ENCODE results near the gene ABCB11. TPM values are rescaled to one million over a fixed set of nuclear protein-coding genes. Genes with fewer than 3 reads are reported as not detected.

The ABCB11 gene
- polyA plus RNA-seq, 4 donors = 0.03 to 0.37 TPM; not detected in 2

GRCh38 chr2:169035887-169036286 lies 4.8 kb upstream of the ABCB11 start:
- WGBS, 3 donors = 88 to 97% (median 95%) methylated on average over 1 of the region's 1 CpG
- Histone ChIP-seq H3K9me3 (ENCODE audit: control insufficient read depth in 2 of 2, insufficient read depth in 1 of 2, low read depth in 1 of 2, low read length in 1 of 2) (peaks cover 0 to 7% of the 10 kb centered on the region in 2 donors), H3K4me1 (ENCODE audit: control insufficient read depth in 3 of 3, insufficient read depth in 2 of 3, low read depth in 1 of 3, low read length in 2 of 3) (peaks cover 0 to 5% (median 0%) of the 10 kb centered on the region in 3 donors), H3K4me3 (ENCODE audit: low read depth in 1 of 3, low read length in 3 of 3) (no peak overlapping the region), H3K27ac (ENCODE audit: low read depth in 1 of 3, low read length in 2 of 3) (no peak overlapping the region), H3K27me3 (ENCODE audit: control insufficient read depth in 3 of 3, insufficient read depth in 3 of 3, low read length in 3 of 3) (no peaks in the 10 kb centered on the region), H3K36me3 (ENCODE audit: control insufficient read depth in 3 of 3, insufficient read depth in 2 of 3, low read depth in 1 of 3, low read length in 3 of 3) (no peaks in the 10 kb centered on the region)
- no peak for DNase-seq
- no peak for FAIRE-seq

DNA sequence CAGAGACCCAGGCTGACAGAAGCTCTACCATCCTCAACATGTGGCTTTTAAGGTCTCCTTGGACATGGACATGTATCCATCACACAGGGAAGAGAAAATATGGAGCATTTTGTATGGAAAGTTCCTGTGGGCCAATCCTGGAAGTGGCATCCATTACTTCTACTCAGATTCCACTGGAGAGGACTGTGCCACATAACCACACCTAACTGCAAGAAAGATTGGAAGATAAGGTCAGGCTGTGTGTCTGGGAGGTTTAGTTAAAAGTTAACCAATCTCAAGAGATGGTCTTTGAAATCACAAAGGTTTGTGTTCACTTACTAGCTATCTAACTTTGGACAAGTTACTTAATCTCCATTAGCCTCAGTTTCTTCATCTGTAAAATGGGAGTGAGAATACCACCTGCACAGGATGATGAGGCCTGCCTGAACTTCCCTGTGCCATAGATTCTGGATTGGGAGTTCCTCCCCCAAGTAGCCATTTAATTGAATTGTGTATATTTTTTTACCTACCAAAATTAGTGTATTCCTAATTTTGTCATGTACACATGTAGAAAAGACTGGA lies 3.9 kb upstream of the ABCB11 start:
- Histone ChIP-seq H3K4me1 (ENCODE audit: control insufficient read depth in 3 of 3, insufficient read depth in 2 of 3, low read depth in 1 of 3, low read length in 2 of 3) (peaks cover 0 to 5% (median 0%) of the 10 kb centered on the region in 3 donors), H3K27me3 (ENCODE audit: control insufficient read depth in 3 of 3, insufficient read depth in 3 of 3, low read length in 3 of 3) (no peaks in the 10 kb centered on the region), H3K27ac (ENCODE audit: low read depth in 1 of 3, low read length in 2 of 3) (peak overlapping the region in 2 of 3 donors; percentile 14 to 17), H3K4me3 (ENCODE audit: low read depth in 1 of 3, low read length in 3 of 3) (no peak overlapping the region), H3K9me3 (ENCODE audit: control insufficient read depth in 2 of 2, insufficient read depth in 1 of 2, low read depth in 1 of 2, low read length in 1 of 2) (peaks cover 0 to 7% of the 10 kb centered on the region in 2 donors), H3K36me3 (ENCODE audit: control insufficient read depth in 3 of 3, insufficient read depth in 2 of 3, low read depth in 1 of 3, low read length in 3 of 3) (no peaks in the 10 kb centered on the region)
- FAIRE-seq (no peak), DNase-seq (peak in 1 of 2 donors; percentile 48)

DNA sequence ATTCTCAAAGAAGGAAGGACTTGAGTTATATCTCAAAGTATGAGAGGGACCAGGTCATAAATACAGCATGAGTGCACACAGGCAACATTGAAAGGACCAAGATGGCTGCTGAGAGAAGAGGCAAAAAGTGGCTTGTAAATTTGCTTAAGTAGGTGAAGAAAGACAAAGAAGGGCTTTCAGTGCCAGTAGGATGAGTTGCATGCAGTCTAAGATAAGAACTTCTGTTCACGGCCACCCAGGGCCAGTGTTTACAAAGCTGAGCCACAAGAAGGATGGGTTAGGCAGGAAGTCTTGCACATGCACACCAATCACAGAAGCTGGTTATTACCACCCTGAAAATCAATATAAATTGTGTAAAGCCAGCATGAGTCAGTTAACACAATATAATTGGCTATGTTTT lies 3.1 kb upstream of the ABCB11 start:
- DNase-seq = peak; percentile 27 to 54
- Histone ChIP-seq H3K27ac (ENCODE audit: low read depth in 1 of 3, low read length in 2 of 3) (no peak overlapping the region), H3K4me3 (ENCODE audit: low read depth in 1 of 3, low read length in 3 of 3) (no peak overlapping the region), H3K36me3 (ENCODE audit: control insufficient read depth in 3 of 3, insufficient read depth in 2 of 3, low read depth in 1 of 3, low read length in 3 of 3) (no peaks in the 10 kb centered on the region), H3K9me3 (ENCODE audit: control insufficient read depth in 2 of 2, insufficient read depth in 1 of 2, low read depth in 1 of 2, low read length in 1 of 2) (peaks cover 0 to 7% of the 10 kb centered on the region in 2 donors), H3K27me3 (ENCODE audit: control insufficient read depth in 3 of 3, insufficient read depth in 3 of 3, low read length in 3 of 3) (no peaks in the 10 kb centered on the region), H3K4me1 (ENCODE audit: control insufficient read depth in 3 of 3, insufficient read depth in 2 of 3, low read depth in 1 of 3, low read length in 2 of 3) (peaks cover 0 to 5% (median 0%) of the 10 kb centered on the region in 3 donors)
- no peak for FAIRE-seq
- 13 to 21% (median 14%) methylated on average over 1 of the region's 1 CpG for WGBS, 3 donors

DNA sequence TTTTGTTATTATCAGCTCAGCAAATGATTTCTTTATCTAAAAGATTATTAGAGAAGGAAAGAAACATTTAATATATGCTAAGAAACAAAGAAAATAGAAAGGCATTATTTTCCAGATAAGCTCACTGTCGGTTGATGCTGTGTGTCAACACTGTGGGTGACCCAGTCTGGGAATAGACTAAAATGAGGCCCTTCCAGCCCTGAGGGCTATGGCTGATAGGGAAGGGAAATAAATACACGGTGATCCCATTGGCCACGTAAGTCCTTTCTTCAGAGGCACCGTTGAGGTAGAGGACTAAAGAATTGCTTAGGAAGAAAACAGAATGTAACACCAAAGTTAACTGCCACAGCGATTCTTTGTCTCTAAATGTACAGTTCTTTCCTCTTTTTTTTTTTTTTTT lies 1.8 kb downstream of the ABCB11 start:
- H3K36me3 ChIP-seq (ENCODE audit: control insufficient read depth in 3 of 3, insufficient read depth in 2 of 3, low read depth in 1 of 3, low read length in 3 of 3) = no peaks in the 10 kb centered on the region
- 77 to 82% (median 80%) methylated on average over 5 of the region's 5 CpGs for WGBS, 3 donors
- FAIRE-seq (no peak), DNase-seq (no peak)
- H3K4me1 ChIP-seq (ENCODE audit: control insufficient read depth in 3 of 3, insufficient read depth in 2 of 3, low read depth in 1 of 3, low read length in 2 of 3) = no peaks in the 10 kb centered on the region
- H3K27ac ChIP-seq (ENCODE audit: low read depth in 1 of 3, low read length in 2 of 3) = no peak overlapping the region
- peaks cover 0 to 7% of the 10 kb centered on the region in 2 donors for H3K9me3 ChIP-seq (ENCODE audit: control insufficient read depth in 2 of 2, insufficient read depth in 1 of 2, low read depth in 1 of 2, low read length in 1 of 2)
- H3K27me3 ChIP-seq (ENCODE audit: control insufficient read depth in 3 of 3, insufficient read depth in 3 of 3, low read length in 3 of 3) = no peaks in the 10 kb centered on the region
- H3K4me3 ChIP-seq (ENCODE audit: low read depth in 1 of 3, low read length in 3 of 3) = no peak overlapping the region

GRCh38 chr2:169027234-169027633 lies 3.9 kb downstream of the ABCB11 start:
- H3K4me1 ChIP-seq (ENCODE audit: control insufficient read depth in 3 of 3, insufficient read depth in 2 of 3, low read depth in 1 of 3, low read length in 2 of 3) = no peaks in the 10 kb centered on the region
- no peaks in the 10 kb centered on the region for H3K9me3 ChIP-seq (ENCODE audit: control insufficient read depth in 2 of 2, insufficient read depth in 1 of 2, low read depth in 1 of 2, low read length in 1 of 2)
- H3K27me3 ChIP-seq (ENCODE audit: control insufficient read depth in 3 of 3, insufficient read depth in 3 of 3, low read length in 3 of 3) = no peaks in the 10 kb centered on the region
- 24 to 63% (median 52%) methylated on average over 3 of the region's 3 CpGs for WGBS, 3 donors
- no peaks in the 10 kb centered on the region for H3K36me3 ChIP-seq (ENCODE audit: control insufficient read depth in 3 of 3, insufficient read depth in 2 of 3, low read depth in 1 of 3, low read length in 3 of 3)
- no peak for FAIRE-seq
- H3K27ac ChIP-seq (ENCODE audit: low read depth in 1 of 3, low read length in 2 of 3) = no peak overlapping the region
- H3K4me3 ChIP-seq (ENCODE audit: low read depth in 1 of 3, low read length in 3 of 3) = no peak overlapping the region
- DNase-seq = no peak

- no peak overlapping the region for H3K27ac ChIP-seq (ENCODE audit: low read depth in 1 of 3, low read length in 2 of 3)
- FAIRE-seq = no peak
- 60 to 76% (median 73%) methylated on average over 1 of the region's 1 CpG for WGBS, 3 donors
Observed at GRCh38 chr2:169026056-169026455, 5.1 kb downstream of the ABCB11 start.

GRCh38 chr2:169023161-169023560 lies 8.0 kb downstream of the ABCB11 start:
- Histone ChIP-seq H3K4me3 (ENCODE audit: low read depth in 1 of 3, low read length in 3 of 3) (no peak overlapping the region), H3K4me1 (ENCODE audit: control insufficient read depth in 3 of 3, insufficient read depth in 2 of 3, low read depth in 1 of 3, low read length in 2 of 3) (no peaks in the 10 kb centered on the region), H3K9me3 (ENCODE audit: control insufficient read depth in 2 of 2, insufficient read depth in 1 of 2, low read depth in 1 of 2, low read length in 1 of 2) (no peaks in the 10 kb centered on the region), H3K27me3 (ENCODE audit: control insufficient read depth in 3 of 3, insufficient read depth in 3 of 3, low read length in 3 of 3) (no peaks in the 10 kb centered on the region), H3K36me3 (ENCODE audit: control insufficient read depth in 3 of 3, insufficient read depth in 2 of 3, low read depth in 1 of 3, low read length in 3 of 3) (no peaks in the 10 kb centered on the region), H3K27ac (ENCODE audit: low read depth in 1 of 3, low read length in 2 of 3) (peak overlapping the region in 1 of 3 donors; percentile 60)
- DNase-seq (peak in 1 of 2 donors; percentile 57), FAIRE-seq (no peak)
- 15 to 51% (median 31%) methylated on average over 3 of the region's 3 CpGs for WGBS, 3 donors

More at GRCh38 chr2:169026056-169026455, 5.1 kb downstream of the ABCB11 start:
- Histone ChIP-seq H3K4me3 (ENCODE audit: low read depth in 1 of 3, low read length in 3 of 3) (no peak overlapping the region), H3K4me1 (ENCODE audit: control insufficient read depth in 3 of 3, insufficient read depth in 2 of 3, low read depth in 1 of 3, low read length in 2 of 3) (no peaks in the 10 kb centered on the region), H3K27me3 (ENCODE audit: control insufficient read depth in 3 of 3, insufficient read depth in 3 of 3, low read length in 3 of 3) (no peaks in the 10 kb centered on the region), H3K36me3 (ENCODE audit: control insufficient read depth in 3 of 3, insufficient read depth in 2 of 3, low read depth in 1 of 3, low read length in 3 of 3) (no peaks in the 10 kb centered on the region), H3K9me3 (ENCODE audit: control insufficient read depth in 2 of 2, insufficient read depth in 1 of 2, low read depth in 1 of 2, low read length in 1 of 2) (no peaks in the 10 kb centered on the region)
- no peak for DNase-seq

- Histone ChIP-seq H3K4me1 (ENCODE audit: control insufficient read depth in 3 of 3, insufficient read depth in 2 of 3, low read depth in 1 of 3, low read length in 2 of 3) (no peaks in the 10 kb centered on the region), H3K27ac (ENCODE audit: low read depth in 1 of 3, low read length in 2 of 3) (no peak overlapping the region), H3K4me3 (ENCODE audit: low read depth in 1 of 3, low read length in 3 of 3) (no peak overlapping the region), H3K36me3 (ENCODE audit: control insufficient read depth in 3 of 3, insufficient read depth in 2 of 3, low read depth in 1 of 3, low read length in 3 of 3) (no peaks in the 10 kb centered on the region), H3K9me3 (ENCODE audit: control insufficient read depth in 2 of 2, insufficient read depth in 1 of 2, low read depth in 1 of 2, low read length in 1 of 2) (no peaks in the 10 kb centered on the region), H3K27me3 (ENCODE audit: control insufficient read depth in 3 of 3, insufficient read depth in 3 of 3, low read length in 3 of 3) (no peaks in the 10 kb centered on the region)
- WGBS, 3 donors = 55 to 70% (median 60%) methylated on average over 3 of the region's 3 CpGs
- FAIRE-seq (no peak), DNase-seq (no peak)
Observed at GRCh38 chr2:169018390-169018789, 12.7 kb downstream of the ABCB11 start.

DNA sequence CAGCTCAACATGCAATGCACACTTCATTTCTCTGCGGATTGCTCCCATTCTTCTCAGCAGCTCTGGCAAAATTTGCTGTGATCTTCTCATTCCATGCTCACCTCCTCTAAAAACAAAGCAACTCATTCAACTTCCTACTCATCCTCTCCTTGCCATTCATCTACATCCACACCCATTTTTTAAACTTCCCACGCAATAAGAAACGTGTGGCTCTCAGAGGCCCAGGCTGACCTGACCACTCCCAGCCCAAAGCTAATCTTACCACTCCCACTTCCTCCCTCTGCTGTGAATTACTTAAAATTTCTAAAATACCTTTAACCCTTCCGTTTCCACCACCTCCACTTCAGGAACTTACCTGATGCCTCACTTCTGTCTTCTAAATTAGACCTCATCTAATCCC lies 15.2 kb downstream of the ABCB11 start:
- FAIRE-seq (no peak), DNase-seq (no peak)
- no peaks in the 10 kb centered on the region for H3K9me3 ChIP-seq (ENCODE audit: control insufficient read depth in 2 of 2, insufficient read depth in 1 of 2, low read depth in 1 of 2, low read length in 1 of 2)
- peaks cover 0 to 16% (median 0%) of the 10 kb centered on the region in 3 donors for H3K4me1 ChIP-seq (ENCODE audit: control insufficient read depth in 3 of 3, insufficient read depth in 2 of 3, low read depth in 1 of 3, low read length in 2 of 3)
- no peaks in the 10 kb centered on the region for H3K27me3 ChIP-seq (ENCODE audit: control insufficient read depth in 3 of 3, insufficient read depth in 3 of 3, low read length in 3 of 3)
- WGBS, 3 donors = 60 to 69% (median 61%) methylated on average over 4 of the region's 4 CpGs
- H3K4me3 ChIP-seq (ENCODE audit: low read depth in 1 of 3, low read length in 3 of 3) = no peak overlapping the region
- no peaks in the 10 kb centered on the region for H3K36me3 ChIP-seq (ENCODE audit: control insufficient read depth in 3 of 3, insufficient read depth in 2 of 3, low read depth in 1 of 3, low read length in 3 of 3)
- no peak overlapping the region for H3K27ac ChIP-seq (ENCODE audit: low read depth in 1 of 3, low read length in 2 of 3)

All from small intestine (tissue), 7 donors.